Right forelimb (tissue), 1 donor: ENCODE measurements around the gene MGRN1.

Experiments used
- DNase-seq: peaks from one replicate; pipeline ENCODE4 v3.0.0-alpha.2; 2018

Gene MGRN1

GRCh38 chr16:4624015-4624826 lies at the start of gene MGRN1:
Gene MGRN1 (plus strand): TSS chr16:4624826. CDS start chr16:4624961, 135 bp downstream.
- peak; percentile 97 for DNase-seq

- no peak for DNase-seq
These were observed 49.5 kb upstream of the MGRN1 start for GRCh38 chr16:4574919-4575705.

- DNase-seq: no peak
These were observed 48.6 kb upstream of the MGRN1 start for GRCh38 chr16:4576008-4576407.

DNA sequence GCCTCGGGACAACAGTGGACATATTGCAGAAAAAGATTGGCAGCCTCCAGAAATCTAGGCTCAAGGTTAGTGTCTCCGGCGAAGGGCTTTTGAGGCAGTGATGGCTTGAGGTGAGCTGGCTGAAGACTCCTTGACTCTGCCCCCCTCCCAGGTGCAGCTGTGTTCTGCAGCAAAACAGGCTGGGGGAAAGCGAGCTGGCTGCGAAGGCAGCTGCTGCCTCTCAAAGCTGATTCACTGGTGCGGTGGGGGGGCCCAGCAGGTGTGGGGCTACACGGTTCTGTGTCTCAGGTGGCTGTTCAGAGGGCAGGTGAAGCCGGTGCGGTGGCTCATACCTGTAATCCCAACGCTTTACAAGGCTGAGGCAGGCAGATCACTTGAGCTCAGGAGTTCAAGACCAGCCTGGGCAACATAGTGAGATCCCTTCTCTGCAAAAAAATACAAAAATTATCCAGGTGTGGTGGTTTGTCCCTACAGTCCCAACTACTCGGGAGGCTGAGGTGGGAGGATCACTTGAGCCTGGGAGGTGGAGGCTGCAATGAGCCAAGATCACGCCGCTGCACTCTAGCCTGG lies 45.6 kb upstream of the MGRN1 start:
- DNase-seq: no peak

DNA sequence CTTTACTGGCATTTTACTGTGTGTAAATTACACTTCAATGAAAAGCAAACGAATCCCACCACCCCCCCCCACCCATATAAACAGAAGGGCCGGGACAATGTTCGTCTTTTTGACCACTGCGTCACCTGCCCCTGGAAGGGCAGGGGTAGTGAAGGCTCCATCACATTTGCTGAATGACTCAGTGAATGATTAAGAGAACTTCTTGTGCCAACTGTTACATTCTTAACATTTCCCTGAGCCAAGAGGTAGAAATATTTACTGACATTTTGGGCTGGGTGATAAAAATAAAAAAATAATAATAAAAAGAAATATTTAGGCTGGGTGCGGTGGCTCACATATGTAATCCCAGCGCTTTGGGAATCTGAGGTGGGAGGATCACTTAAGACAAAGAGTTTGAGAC lies 44.4 kb upstream of the MGRN1 start:
- DNase-seq: no peak

DNA sequence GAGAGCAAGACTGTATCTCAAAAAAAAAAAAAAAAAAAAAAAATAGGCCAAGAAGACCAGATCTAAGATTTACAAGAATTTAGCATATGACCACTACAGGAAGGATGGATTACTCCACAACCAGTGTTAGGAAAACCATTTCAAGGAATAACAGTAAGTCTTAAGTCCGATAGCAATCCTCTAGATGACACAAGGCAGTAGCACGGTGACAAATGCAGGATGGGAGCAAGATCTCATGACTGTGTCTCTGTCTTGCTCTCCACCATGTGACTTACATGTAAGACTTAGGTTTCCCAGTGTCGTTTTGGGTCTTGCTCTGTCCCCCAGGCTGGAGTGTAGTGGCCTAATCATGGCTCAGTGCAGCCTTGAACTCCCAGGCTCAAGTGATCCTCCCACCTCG lies 40.7 kb upstream of the MGRN1 start:
- DNase-seq: no peak

- no peak for DNase-seq
These were observed 38.3 kb upstream of the MGRN1 start for GRCh38 chr16:4586291-4586690.

DNA sequence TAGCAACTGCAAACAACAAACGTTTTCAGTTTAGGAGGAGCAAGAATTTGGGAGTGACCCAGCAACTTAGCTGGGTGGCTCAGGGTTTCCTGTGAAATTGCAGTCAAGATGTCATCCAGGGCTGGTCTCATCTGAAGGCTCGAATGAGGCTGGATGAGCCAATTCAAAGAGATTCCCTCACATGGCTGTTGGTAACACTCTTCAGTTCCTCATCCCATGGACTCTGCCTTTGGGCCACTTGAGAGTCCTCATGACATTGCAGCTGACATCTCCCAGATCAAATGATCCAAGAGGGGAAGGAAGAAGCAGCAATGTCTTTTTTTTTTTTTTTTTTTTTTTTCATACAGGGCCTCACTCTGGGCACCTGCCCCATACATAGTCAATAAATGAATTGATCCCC lies 36.2 kb upstream of the MGRN1 start:
- DNase-seq: no peak

- no peak for DNase-seq
These were observed 35.7 kb upstream of the MGRN1 start for GRCh38 chr16:4588961-4589360.

DNA sequence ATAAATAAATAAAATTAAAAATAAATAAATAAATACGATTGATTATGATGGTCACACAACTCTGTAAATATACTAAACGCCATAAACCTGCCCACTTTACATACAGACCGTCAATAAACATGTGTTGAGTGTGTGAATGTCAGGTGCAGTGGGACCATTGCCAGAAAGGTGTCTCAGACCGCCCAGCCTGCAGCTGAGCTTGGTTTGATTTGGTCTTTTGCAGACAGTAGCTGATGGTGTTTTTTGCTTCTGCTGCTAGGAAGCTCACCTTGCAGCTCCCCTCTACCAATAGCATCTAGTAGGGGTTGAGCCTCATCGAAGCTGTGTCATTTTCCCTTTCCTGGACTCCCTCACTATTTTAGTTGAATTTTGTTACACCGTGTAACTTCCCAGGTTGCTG lies 33.4 kb upstream of the MGRN1 start:
- DNase-seq: no peak

DNA sequence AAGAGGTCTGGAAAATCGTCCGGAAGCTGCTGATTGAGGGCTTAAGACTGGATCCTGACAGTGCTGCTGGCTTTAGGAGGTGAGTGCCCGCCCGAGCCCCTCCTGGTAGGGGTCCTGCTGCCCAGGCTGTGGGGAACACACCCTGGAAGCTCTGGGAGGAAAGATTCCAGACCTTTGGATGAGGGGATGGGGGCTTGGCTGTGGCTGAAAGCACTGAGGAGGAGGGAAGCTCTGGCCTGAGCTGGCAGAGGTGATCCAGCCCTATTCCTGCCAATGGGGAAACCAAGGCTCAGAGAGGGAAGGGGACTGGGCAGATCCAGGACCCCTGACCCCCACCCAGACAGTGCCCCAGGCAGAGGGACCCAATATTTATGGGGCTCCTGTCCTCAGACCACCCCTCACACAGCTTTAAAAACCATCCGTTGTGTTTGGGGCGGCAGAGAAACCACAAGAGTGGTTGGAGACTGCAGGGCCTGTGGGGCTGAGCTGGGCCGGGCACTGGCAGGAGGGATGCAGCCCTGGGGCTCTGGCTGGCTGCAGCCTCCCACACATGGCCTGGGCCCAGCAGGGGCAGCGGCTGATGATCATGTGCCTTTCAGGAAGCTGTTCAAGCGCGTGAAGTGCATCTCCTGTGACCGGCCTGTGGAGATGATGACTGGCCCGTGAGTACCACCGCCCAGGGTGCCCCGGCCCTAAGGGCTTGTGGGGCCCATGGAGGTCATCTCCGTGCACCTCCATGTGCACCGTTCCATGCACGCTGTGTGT lies 32.7 kb upstream of the MGRN1 start:
- DNase-seq: no peak

DNA sequence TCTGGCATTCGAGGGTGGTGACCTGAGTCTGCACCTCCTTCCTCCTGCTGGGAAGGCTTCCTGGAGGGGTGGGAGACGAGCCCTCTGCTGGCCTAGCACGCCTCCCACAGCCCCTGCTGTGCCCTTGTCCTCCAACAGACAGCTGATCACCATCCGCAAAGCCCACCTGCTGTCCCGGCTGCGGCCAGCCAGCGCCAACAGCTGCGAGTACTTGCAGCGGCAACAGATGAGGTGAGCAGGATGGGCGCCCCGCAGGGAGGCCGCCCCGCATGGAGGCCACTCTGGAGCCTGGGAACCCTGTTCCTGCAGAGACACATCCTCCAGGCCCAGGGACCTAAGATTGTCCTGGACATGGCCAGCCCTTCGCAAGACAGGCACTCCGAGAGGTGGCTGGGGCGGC lies 31.5 kb upstream of the MGRN1 start:
- no peak for DNase-seq

DNA sequence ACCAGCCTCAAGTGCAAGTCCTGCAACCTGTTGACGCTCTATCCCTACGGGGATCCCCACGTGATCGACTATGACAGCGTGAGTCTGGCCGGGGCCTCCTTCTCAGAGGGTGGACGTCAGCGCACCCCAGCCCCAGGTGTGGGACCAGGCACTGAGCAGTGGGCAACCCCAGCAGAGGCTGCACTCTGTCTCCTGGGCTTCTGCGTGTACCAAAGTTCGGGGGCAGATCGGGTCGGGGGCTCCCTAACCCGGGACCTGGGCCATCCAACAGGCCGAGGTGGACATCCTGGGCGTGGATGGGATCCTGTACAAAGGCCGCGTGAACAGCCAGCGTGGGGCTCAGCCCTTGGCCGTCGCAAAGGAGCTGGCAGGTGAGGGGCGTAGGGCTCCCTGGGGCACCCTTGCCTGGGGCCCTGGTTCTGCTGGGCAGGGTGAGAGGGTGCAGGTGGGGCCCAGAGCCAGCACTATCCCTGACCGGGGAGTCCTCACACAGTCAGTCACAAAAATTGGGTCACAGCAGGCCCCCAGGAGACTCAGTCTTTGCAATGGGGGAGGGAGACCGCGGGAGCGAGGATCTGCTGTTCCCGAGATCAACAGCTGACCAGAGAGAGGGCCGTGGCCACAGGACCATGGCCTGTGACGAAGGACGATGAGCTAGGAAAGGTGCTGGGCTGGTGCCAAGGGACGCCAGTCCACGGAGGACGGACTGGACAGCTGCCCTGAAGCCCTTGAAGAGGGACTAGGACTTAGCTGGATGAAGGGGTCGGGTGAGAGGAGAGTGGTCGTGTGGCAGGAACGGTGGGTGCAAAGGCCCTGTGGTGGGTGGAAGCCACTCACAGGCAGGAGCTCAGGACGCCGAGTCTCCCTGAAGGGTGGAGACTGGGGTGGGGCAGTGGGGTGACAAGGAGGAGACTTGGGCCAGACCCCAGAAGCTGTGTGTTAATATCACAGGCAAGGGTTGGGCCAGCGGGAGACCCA lies 29.9 kb upstream of the MGRN1 start:
- DNase-seq: no peak

- no peak for DNase-seq
These were observed 27.5 kb upstream of the MGRN1 start for GRCh38 chr16:4597174-4597573.

GRCh38 chr16:4599037-4599436 lies 25.6 kb upstream of the MGRN1 start:
- DNase-seq: no peak

GRCh38 chr16:4599545-4599944 lies 25.1 kb upstream of the MGRN1 start:
- no peak for DNase-seq

DNA sequence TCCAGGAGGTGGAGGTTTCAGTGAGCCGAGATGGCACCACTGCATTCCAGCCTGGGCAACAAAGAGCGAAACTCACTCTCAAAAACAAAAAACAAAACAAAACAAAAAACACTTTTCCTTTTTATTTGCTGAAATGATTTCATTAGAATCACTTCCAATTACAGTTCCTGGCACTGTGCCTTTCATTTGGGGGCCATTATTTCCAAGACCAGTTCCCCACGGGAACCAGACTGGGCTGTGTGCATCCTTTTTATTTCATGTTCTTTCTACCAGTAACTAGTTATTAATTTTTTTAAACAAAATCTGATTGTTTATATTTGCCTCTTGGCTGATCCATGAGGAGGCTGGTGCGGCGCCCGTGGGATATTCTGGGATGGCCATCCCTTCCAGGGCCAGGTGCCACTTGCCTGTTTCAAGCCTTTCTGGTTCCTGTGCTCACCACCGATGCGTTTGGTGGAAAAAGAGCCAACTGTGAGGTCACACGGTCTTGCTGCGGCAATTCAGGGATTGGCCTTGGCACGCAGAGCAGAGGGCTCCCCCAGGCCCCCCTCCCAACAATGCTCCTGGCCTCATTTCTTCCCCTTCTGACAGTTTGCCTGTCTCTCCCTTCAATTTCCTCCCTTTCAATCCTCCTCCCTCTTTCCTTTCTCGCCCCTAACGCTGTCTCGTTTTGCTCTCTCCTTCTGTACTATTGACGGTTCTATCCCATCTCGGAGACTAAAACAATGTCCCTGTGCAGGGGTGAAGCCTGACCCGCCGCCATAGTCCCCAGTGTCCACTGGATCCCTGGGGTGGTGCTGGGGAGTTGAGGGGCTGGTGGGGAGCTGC lies 23.4 kb upstream of the MGRN1 start:
- peak; percentile 78 for DNase-seq

GRCh38 chr16:4601864-4602186 lies 22.8 kb upstream of the MGRN1 start:
- DNase-seq: no peak

DNA sequence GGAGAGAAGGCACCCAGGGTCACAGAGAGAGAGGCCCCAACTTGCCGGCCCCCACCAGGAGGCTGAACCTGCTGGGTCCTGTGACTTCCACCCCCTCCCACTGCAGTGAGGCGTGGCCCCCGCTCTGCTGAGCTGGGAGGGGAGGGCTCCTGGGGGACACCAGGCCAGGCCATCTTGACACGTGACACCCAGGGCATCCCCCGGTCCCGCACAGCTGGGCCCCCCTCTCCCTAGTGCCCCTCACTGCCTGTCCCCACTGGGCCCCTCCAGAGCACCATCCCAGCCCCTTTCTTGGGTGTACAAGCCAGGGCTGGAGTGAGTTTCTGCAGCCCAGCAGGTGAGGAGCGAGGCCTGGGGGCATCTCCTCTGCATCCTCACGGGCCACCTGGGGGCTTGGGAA lies 22.3 kb upstream of the MGRN1 start:
- no peak for DNase-seq

DNA sequence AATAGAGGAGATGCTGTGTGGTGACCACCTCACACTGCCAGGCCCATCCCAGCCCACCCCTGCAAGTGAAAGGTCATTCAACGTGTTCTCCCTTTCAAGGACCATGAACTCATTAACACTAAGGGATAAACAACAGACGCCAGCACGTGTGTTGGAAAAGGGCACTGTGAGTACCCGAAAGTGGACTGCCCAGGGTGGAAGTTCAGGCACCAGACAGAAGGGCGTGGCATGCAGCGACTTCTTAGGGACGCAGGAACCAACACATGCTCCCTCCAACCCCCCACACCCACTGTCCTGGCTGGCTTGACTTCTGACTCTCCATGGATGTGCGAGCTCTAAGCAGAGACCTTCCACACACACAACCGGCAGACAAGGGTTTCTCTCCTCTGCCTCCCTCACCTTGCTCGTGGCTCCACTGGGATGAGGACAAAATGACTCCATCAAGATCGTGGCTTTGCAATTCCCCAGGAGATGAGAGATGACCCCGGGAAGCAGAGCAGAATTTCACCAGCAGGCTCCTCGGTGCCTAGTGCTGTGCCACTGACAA lies 20.9 kb upstream of the MGRN1 start:
- no peak for DNase-seq

GRCh38 chr16:4604401-4604800 lies 20.2 kb upstream of the MGRN1 start:
- DNase-seq: no peak
